Activated T-helper 1 cell treated with anti-CD3 and anti-CD28 coated beads, Interleukin-12 subunit alpha, Interleukin-12 subunit beta, Interleukin-2, Interleukin-4 antibody, amounts not matched to agents 30 ng/mL and 10 ng/mL and 1 ng/mL, durations not matched to agents 14 hours and 24 hours and 36 hours (primary cell): ENCODE measurements around the gene DCHS1. TPM values are rescaled to one million over a fixed set of nuclear protein-coding genes. Genes with fewer than 3 reads are reported as not detected.

Experiments
- DNase-seq: peaks from one replicate; pipeline ENCODE4 v3.0.0; 2021; ENCODE audit warnings: low spot score
- H3K27ac Mint-ChIP-seq: one replicate; pipeline ENCODE4 v1.8.0; 2021; ENCODE audit warnings: mild to moderate bottlenecking, mixed read lengths
- H3K27me3 Mint-ChIP-seq: one replicate; pipeline ENCODE4 v1.8.0; 2022; ENCODE audit warnings: mild to moderate bottlenecking, moderate library complexity, mixed read lengths; ENCODE audit not compliant: insufficient read depth
- H3K36me3 Mint-ChIP-seq: one replicate; pipeline ENCODE4 v1.8.0; 2021; ENCODE audit warnings: low read depth, mixed read lengths
- H3K4me1 Mint-ChIP-seq: one replicate; pipeline ENCODE4 v1.8.0; 2021; ENCODE audit warnings: low read depth, mixed read lengths
- H3K4me3 Mint-ChIP-seq: one replicate; pipeline ENCODE4 v1.8.0; 2021; ENCODE audit warnings: mild to moderate bottlenecking, moderate library complexity, mixed read lengths
- H3K9me3 Mint-ChIP-seq: one replicate; pipeline ENCODE4 v1.8.0; 2021; ENCODE audit warnings: mixed read lengths
- intact Hi-C: fragments of 100-400 bp; cut with micrococcal nuclease; formaldehyde crosslinking; loops from one replicate; pipeline ENCODE4 v1.15.1; 2024
- total RNA-seq: library from RNA; stranded (reverse); gene quantifications from 2 replicates; pipeline ENCODE4 v1.2.3, GENCODE V29; 2022

DCHS1 gene
- total RNA-seq, 1 donor from 2014 or later = 0.39 TPM

DNA sequence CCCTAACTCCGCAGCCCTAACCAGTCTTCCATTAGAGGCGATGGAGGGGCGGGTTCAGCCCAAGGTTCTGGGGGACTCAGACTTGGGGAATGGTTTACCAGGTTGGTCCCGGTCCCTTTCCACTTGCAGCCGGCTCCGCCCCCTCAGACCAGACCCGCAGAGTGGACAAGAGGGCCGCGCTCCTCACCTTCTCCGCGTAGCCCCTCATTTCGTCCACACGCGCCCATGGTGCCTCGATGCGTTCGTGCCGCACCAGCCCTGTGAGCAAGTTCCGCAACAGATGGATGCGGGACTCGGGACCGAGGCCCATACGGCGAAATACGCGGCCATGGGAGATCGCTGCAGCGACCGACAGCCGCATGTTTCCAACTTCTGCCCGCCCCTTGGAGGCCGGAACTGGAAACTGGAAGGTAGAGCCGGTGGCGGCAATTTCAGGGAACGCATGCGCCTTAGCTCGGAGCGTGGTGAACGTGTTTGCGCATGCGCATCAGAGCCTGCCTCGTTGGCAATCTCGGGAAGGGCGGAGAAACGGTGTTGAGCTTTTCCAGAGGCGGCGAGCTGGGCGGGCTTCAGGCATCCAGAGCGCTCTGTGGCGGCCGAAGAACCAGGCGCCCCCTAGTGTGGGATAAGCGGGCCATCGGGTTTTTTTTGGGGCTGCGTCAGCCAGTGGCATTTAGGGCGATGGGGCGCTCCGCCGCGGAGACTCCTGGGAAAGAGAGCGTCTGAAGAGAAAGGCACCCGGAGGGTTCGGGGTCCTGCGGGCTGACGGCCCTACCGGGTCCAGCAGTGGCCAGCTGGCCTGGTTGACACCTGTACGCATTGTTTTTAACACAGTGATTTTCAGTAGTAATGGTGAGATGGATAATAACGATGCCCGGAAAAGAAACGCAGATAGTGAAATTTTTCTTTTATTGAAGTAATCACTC lies 27.6 kb upstream of the DCHS1 start, which contains the start of gene MRPL17:
TSS of gene MRPL17 (minus strand) at position 405 of the 926 bp plus-strand sequence. CDS start at position 361, 44 bp downstream.
- Mint-ChIP-seq H3K9me3 (no peaks in the 10 kb centered on the region), H3K27ac (peak within 1 kb of the TSS; percentile 99), H3K27me3 (no peaks in the 10 kb centered on the region), H3K36me3 (peaks cover 35% of the 10 kb centered on the region), H3K4me1 (peaks cover 42% of the 10 kb centered on the region), H3K4me3 (peak within 1 kb of the TSS; percentile 99)
- intact Hi-C loops = loop anchor here (1.0 to 5.0 kb wide), 16 partner anchors 10 to 1999 kb away; partner anchors contain the start of genes ARFIP2, FHIP1B, ILK and RPL27A
- DNase-seq = peak; percentile 100

DNA sequence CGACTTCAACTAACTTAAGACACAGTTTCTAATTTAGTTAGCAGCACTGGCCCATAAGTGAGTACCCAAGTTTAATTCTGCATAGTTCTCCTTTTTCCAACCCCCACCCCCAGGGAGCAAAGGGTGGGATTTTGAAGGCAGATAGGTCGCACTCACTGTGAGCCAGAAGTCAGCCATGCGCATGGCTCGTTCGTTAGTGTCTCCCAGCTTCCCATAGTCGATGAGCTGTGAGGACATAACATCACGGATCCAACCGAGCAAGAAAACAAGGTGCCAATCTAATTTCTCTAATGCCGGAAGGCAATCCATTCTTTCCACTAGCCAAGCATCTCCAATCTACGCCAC lies 27.0 kb upstream of the DCHS1 start:
- Mint-ChIP-seq H3K4me3 (peak overlapping the region; percentile 99), H3K27ac (peak overlapping the region; percentile 99), H3K4me1 (peaks cover 36% of the 10 kb centered on the region), H3K9me3 (no peaks in the 10 kb centered on the region), H3K27me3 (no peaks in the 10 kb centered on the region), H3K36me3 (peaks cover 40% of the 10 kb centered on the region)
- intact Hi-C loops = loop anchor here (1.0 to 5.0 kb wide), 5 partner anchors 9 to 2000 kb away; partner anchors contain the start of genes FHIP1B, RPL27A, TRIM3 and TRIM66
- DNase-seq = no peak

DNA sequence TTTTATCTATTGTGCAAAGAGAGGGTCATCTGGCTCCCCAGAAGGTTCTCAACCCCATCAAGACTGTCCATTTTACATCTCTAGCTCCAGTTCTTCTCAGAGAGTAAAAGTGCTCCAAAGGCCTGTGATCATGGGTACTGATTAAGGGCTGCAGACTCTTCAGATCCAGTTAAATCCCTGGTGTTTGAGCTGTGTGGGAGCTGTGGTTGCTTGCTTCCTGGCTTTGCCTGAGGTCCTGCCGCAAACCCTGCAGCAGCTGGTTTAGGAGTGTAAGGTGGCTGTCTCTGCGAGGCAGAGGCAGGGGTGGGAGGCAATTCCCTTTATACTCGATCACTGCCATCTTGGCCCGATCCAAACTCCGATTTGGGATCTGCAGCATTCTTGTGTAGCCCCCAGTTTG lies 26.3 kb upstream of the DCHS1 start:
- Mint-ChIP-seq H3K9me3 (no peaks in the 10 kb centered on the region), H3K4me1 (peaks cover 30% of the 10 kb centered on the region), H3K27ac (peak overlapping the region; percentile 99), H3K36me3 (peaks cover 40% of the 10 kb centered on the region), H3K4me3 (peak overlapping the region; percentile 99), H3K27me3 (no peaks in the 10 kb centered on the region)
- DNase-seq = no peak
- intact Hi-C loops = loop anchor here (1.0 to 5.0 kb wide), 5 partner anchors 9 to 2000 kb away; partner anchors contain the start of genes FHIP1B, RPL27A, TRIM3 and TRIM66

DNA sequence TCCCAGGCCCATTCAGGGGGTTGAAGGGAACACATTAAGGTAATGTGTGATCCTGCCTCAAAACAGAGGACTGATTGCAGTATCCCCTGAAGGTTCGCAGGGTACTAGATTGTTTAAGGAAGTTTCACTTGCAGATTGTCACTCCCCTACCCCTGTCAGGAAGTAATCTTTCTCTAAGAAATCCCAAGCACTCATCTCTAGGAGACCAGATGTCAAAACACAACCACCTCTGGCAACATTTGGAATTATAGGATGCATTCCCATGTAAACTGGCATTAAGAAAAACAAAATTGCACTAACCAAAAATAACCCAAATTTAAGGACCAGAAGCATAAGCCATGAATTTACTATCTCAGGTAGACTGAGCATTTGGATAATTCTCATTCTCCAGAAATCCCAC lies 25.9 kb upstream of the DCHS1 start:
- Mint-ChIP-seq H3K4me1 (peaks cover 30% of the 10 kb centered on the region), H3K4me3 (peak overlapping the region; percentile 99), H3K9me3 (no peaks in the 10 kb centered on the region), H3K36me3 (peaks cover 40% of the 10 kb centered on the region), H3K27ac (no peak overlapping the region), H3K27me3 (no peaks in the 10 kb centered on the region)
- intact Hi-C loops = loop anchor here (5.0 kb wide), 2 partner anchors 304 to 2001 kb away; partner anchors contain the start of genes RPL27A and TRIM66
- DNase-seq = no peak

DNA sequence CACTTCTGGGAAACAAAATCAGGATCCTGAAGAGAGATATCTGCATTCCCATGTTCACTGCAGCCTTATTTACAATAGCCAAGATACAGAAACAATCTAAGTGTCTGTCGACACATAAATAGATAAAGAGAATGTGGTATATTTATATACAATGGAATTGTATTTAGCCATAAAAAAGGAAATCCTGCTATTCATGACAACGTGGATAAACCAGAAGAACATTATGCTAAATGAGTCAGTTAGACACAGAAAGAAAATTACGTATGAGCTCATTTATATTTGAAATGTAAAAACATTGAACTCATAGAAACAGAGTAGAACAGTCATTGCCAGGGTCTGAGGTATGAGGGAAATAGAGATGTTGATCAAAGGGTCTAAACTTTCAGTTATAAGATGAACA lies 21.4 kb upstream of the DCHS1 start:
- intact Hi-C loops = no loop called here
- Mint-ChIP-seq H3K36me3 (peaks cover 43% of the 10 kb centered on the region), H3K27me3 (no peaks in the 10 kb centered on the region), H3K27ac (no peak overlapping the region), H3K4me1 (peaks cover 50% of the 10 kb centered on the region), H3K4me3 (no peak overlapping the region), H3K9me3 (peaks cover 3% of the 10 kb centered on the region)
- DNase-seq = no peak

DNA sequence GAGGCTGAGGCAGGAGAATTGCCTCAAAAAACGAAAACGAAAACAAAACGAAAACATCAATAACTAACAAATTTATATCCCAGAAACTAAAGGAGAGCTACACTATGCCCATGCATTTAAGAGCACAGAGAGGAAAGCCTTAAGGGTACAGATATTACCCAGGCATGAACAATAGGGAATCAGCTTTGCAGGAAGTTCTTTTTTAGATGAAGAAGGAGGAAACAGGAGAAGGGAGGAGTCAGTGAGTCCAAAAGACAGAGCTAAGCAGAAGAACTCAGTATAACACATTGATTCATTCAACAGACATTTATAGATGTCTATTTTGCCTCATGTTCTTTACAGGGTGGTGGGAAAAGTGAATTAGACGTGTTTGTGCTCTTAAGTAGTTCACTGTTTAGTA lies 19.3 kb upstream of the DCHS1 start:
- intact Hi-C loops = no loop called here
- no peak overlapping the region for H3K4me3 Mint-ChIP-seq
- H3K4me1 Mint-ChIP-seq = peaks cover 51% of the 10 kb centered on the region
- H3K9me3 Mint-ChIP-seq = peaks cover 3% of the 10 kb centered on the region
- H3K36me3 Mint-ChIP-seq = peaks cover 26% of the 10 kb centered on the region
- H3K27ac Mint-ChIP-seq = no peak overlapping the region
- no peak for DNase-seq
- no peaks in the 10 kb centered on the region for H3K27me3 Mint-ChIP-seq

DNA sequence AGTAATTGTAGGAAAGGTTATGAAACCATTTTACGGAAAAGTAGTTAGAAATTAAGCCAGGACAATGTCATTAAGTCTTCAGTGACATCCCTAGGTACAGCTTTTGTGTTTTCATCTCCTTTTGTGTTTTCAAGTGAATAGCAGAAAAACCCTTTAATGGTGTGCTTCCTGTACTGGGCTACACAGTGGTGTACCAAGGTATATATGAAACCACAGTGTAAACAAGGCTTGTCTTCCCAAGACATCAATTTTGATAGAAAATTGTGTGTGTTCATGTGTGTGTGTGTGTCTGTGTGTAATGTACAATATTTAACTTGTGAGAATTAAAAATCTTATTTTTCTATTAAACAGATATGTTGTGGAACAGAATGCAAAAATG lies 18.6 kb upstream of the DCHS1 start:
- no peak for DNase-seq
- Mint-ChIP-seq H3K4me3 (no peak overlapping the region), H3K9me3 (peaks cover 3% of the 10 kb centered on the region), H3K27ac (no peak overlapping the region), H3K4me1 (peaks cover 52% of the 10 kb centered on the region), H3K27me3 (no peaks in the 10 kb centered on the region), H3K36me3 (peaks cover 20% of the 10 kb centered on the region)
- intact Hi-C loops = no loop called here

DNA sequence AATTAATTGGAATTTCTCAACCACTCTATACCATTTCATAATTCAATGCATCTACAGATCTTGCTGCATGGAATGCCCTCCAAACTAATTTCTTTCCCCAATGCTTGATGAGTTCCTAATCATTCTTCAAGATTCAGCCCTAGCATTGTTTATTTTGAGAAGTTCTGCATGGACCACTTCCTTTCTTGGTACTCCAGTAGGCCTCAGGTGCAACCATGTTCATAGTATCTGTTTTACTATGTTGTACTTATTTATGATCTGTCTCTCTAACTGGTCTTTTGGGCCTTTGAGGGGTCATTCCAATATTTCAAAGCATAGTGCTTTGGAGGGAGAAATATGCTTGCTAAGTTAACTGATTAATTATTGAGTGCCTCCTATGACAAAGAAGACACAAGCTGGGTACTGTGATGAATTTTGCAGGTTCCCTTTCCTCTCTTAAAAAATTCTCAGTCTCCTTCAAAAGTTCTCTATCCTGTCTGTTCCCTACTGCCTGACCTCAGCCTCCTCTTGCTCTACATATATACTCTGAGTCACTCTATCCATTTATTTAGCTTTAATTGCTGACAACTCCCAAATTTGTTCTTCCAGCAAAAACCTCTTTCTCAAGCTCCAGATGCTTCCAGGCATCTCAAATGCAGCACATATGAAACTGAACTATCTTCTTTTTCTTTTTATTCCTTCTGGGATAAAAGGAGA lies 18.1 kb upstream of the DCHS1 start:
- Mint-ChIP-seq H3K4me3 (peak overlapping the region; percentile 27), H3K9me3 (peaks cover 3% of the 10 kb centered on the region)
- intact Hi-C loops = loop anchor here (1.0 kb wide), 1 partner anchor 9 kb away; no protein-coding TSS in a partner anchor

DNA sequence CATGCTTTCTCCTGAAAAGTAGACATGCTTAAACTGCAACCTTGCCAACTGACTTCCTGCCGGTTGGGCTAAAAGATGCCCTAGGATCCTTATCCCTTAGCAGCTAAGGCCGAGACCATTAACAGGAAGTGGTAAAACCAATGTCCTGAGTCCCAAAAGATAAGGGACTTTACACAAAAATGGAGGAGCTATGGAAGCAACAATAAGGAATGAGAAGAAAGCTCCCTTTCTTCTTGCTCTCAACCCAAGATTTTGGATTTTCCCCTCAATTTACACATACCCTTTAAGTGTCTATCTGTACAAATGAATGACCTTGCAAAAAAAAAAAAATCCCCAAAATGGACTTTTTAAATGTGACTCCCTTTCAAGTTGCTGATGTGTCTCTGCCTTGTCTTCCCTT lies 16.4 kb upstream of the DCHS1 start:
- intact Hi-C loops = no loop called here
- Mint-ChIP-seq H3K27me3 (no peaks in the 10 kb centered on the region), H3K9me3 (peaks cover 3% of the 10 kb centered on the region), H3K4me3 (no peak overlapping the region), H3K36me3 (peaks cover 10% of the 10 kb centered on the region), H3K4me1 (peaks cover 69% of the 10 kb centered on the region), H3K27ac (no peak overlapping the region)
- DNase-seq = no peak

More for the DNA sequence above, 18.1 kb upstream of the DCHS1 start:
- no peak for DNase-seq
- Mint-ChIP-seq H3K27me3 (no peaks in the 10 kb centered on the region), H3K4me1 (peaks cover 53% of the 10 kb centered on the region), H3K27ac (peak overlapping the region; percentile 25), H3K36me3 (peaks cover 15% of the 10 kb centered on the region)

DNA sequence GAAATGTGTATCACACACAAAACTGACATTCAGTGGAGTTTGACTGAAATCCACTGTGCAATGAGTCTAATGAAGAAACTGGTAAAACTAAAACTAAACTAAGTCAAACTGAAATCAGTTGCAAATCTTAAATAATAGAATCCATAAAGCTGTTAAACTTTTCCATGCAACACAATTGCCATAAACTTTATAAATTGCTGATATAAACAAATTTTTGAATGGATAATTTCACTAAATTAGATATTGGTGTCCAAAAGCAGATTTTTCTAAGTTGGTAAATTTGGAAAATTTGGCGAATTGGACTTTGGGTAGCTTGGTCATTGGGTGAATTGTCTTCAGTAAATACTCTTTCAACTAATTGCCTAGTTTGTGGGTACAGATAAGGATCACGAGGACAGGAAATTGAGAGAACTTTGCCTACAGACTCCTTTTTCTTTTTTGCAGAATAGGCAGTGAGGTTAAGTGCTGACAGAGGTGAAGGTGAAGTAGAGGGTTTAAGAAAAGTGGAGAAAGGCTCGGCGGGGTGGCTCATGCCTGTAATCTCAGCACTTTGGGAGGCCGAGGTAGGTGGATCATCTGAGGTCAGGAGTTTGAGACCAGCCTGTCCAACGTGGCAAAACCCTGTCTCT lies 14.7 kb upstream of the DCHS1 start:
- intact Hi-C loops = no loop called here
- peaks cover 77% of the 10 kb centered on the region for H3K4me1 Mint-ChIP-seq
- H3K27me3 Mint-ChIP-seq = peaks cover 1% of the 10 kb centered on the region
- H3K27ac Mint-ChIP-seq = peak overlapping the region; percentile 40
- peaks cover 10% of the 10 kb centered on the region for H3K36me3 Mint-ChIP-seq
- H3K4me3 Mint-ChIP-seq = peak overlapping the region; percentile 54
- peaks cover 3% of the 10 kb centered on the region for H3K9me3 Mint-ChIP-seq
- no peak for DNase-seq

DNA sequence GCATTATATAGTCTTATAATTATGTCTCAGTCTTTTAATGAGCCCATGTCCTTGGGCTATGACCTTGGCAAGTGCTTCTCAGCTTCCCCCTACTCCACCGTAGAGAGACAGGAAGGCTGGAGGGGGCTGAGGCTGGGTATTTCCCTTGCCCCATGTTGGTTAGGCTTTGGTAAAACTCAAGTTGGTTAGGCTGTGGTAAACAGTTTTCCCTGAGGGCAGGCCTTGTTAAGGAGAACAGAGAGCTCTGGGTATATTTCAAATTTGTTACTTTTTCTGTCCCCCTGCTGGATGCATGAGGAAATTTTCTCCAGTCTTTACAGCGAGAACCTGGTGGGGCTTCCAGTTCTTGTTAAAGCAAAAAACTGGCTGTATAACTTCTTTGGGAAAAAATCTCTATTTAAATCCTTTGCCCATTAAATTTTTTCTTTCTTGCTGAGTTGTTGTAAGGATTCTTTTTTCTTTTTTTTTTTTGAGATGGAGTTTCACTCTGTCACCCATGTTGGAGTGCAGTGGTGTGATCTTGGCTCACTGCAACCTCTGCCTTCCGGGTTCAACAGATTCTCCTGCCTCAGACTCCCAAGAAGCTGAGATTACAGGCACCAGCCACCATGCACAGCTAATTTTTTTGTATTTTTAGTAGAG lies 12.2 kb upstream of the DCHS1 start:
- peak overlapping the region; percentile 41 for H3K27ac Mint-ChIP-seq
- H3K36me3 Mint-ChIP-seq = peaks cover 5% of the 10 kb centered on the region
- peaks cover 62% of the 10 kb centered on the region for H3K4me1 Mint-ChIP-seq
- H3K4me3 Mint-ChIP-seq = peak overlapping the region; percentile 23
- peak; percentile 55 for DNase-seq
- peaks cover 3% of the 10 kb centered on the region for H3K9me3 Mint-ChIP-seq
- intact Hi-C loops = loop anchor here (1.0 to 2.0 kb wide), 6 partner anchors 15 to 137 kb away; partner anchors contain the start of genes MRPL17 and TPP1
- peaks cover 12% of the 10 kb centered on the region for H3K27me3 Mint-ChIP-seq
